Fibroblast of pulmonary artery (primary cell): Measurements from ENCODE around the gene TOMM20.
A peak's percentile ranks its signal among the peaks of the same experiment; 100 is the strongest.

Experiments
- DNase-seq: peaks from one replicate; pipeline ENCODE4 v3.0.0-alpha.2; 2010; ENCODE audit warnings: low read depth
- H3K4me3 ChIP-seq: replicated peaks from 2 replicates; pipeline ENCODE4 v1.5.1; 2011; ENCODE audit warnings: low read depth, mild to moderate bottlenecking, control low read depth, low read length, moderate library complexity
- CTCF ChIP-seq: IDR thresholded peaks from 2 replicates; pipeline ENCODE4 v1.5.1; 2011; ENCODE audit warnings: mild to moderate bottlenecking, control low read depth, low read length, inconsistent platforms; ENCODE audit errors: missing control alignments

Gene TOMM20

GRCh38 chr1:235067396-235068157 lies 61.1 kb downstream of the TOMM20 start:
- TF ChIP-seq CTCF = no peak
- DNase-seq = peak; percentile 98
- no peak overlapping the region for H3K4me3 ChIP-seq

DNA sequence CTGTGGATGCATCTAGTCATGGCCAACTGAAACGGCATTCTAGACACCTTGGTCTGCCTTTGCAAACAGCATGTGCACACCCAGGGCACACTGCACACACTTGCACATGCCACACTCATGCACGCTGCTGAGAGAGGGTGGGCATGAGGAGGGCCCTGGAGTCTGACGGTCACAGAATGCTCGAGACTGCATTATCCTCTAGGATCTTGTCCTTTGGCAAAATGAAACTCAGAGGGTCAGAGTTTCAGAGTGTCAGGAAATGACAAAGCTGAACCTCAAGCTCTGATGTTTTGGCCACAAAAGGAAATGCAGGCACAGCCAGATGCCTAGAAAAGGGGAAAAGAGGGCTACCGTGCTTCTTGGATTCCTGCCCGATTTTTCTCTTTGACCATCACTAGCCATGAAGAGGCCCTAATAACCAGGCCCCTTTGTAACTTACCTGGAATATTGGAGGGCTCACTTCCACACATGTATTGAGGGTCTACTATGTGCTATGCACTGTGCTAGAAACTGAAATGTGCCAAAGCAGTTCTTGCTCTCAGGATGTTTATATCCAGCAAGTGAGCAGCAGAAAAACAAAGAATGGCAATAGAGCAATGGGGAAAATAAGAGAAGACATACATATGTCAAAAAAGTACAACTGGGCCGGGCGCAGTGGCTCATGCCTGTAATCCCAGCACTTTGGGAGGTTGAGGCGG lies 65.4 kb downstream of the TOMM20 start:
- no peak overlapping the region for H3K4me3 ChIP-seq
- no peak for TF ChIP-seq CTCF
- no peak for DNase-seq

GRCh38 chr1:235060607-235061470 lies 67.8 kb downstream of the TOMM20 start:
- no peak overlapping the region for H3K4me3 ChIP-seq
- no peak for DNase-seq
- no peak for TF ChIP-seq CTCF
